Measurements from ENCODE around the gene CREM. TPM values are rescaled to one million over a fixed set of nuclear protein-coding genes. Genes with fewer than 3 reads are reported as not detected.

Gene CREM
- total RNA-seq, 2 experiments from 2014 or later, result 121 to 131 TPM

- no peak overlapping the region for H3K27ac Mint-ChIP-seq
- POLR2A ChIA-PET, result interaction anchor here (1.0 to 1.2 kb wide), 2 partner anchors 9 to 11 kb away, joined by 3 to 5 read pairs; no protein-coding TSS in a partner anchor
Measured at GRCh38 chr10:35184527-35185171, 58.0 kb downstream of the CREM start.

GRCh38 chr10:35185260-35186034, 58.8 kb downstream of the CREM start:
- no peak for TF ChIP-seq CTCF (IDR thresholded peaks at IDR 0.05)
- POLR2A ChIA-PET, result interaction anchor here (0.8 to 1.2 kb wide), 4 partner anchors 8 to 95 kb away, joined by 3 to 5 read pairs (median 4); no protein-coding TSS in a partner anchor
- H3K36me3 Mint-ChIP-seq (ENCODE audit: low read depth), result peaks cover 10% of the 10 kb centered on the region
- no peak overlapping the region for H3K4me3 Mint-ChIP-seq
- no peak overlapping the region for H3K27ac Mint-ChIP-seq
- H3K27me3 Mint-ChIP-seq, result no peaks in the 10 kb centered on the region
- intact Hi-C loops (cut with micrococcal nuclease), result no loop called here
- no peak for DNase-seq
- H3K4me1 Mint-ChIP-seq (ENCODE audit: low read depth), result peaks cover 3% of the 10 kb centered on the region
- CTCF ChIA-PET, result interaction anchor here (0.7 to 1.7 kb wide), 4 partner anchors 10 to 191 kb away, joined by 3 to 8 read pairs (median 3); no protein-coding TSS in a partner anchor
- ATAC-seq, result no peak
- H3K9me3 Mint-ChIP-seq, result no peaks in the 10 kb centered on the region

More at GRCh38 chr10:35184527-35185171, 58.0 kb downstream of the CREM start:
- intact Hi-C loops (cut with micrococcal nuclease), result no loop called here
- Mint-ChIP-seq H3K4me1 (ENCODE audit: low read depth) (peaks cover 3% of the 10 kb centered on the region), H3K9me3 (no peaks in the 10 kb centered on the region), H3K36me3 (ENCODE audit: low read depth) (peaks cover 10% of the 10 kb centered on the region), H3K27me3 (no peaks in the 10 kb centered on the region), H3K4me3 (no peak overlapping the region)
- no peak for DNase-seq
- CTCF ChIA-PET, result interaction anchor here (0.6 to 1.7 kb wide), 4 partner anchors 11 to 58 kb away, joined by 3 to 12 read pairs (median 4); partner anchors contain the start of gene CREM
- no peak for TF ChIP-seq CTCF (IDR thresholded peaks at IDR 0.05)
- no peak for ATAC-seq

GRCh38 chr10:35188954-35189353, 62.3 kb downstream of the CREM start:
- Mint-ChIP-seq H3K4me3 (no peak overlapping the region), H3K27me3 (no peaks in the 10 kb centered on the region), H3K4me1 (ENCODE audit: low read depth) (peaks cover 18% of the 10 kb centered on the region), H3K9me3 (no peaks in the 10 kb centered on the region), H3K36me3 (ENCODE audit: low read depth) (peaks cover 16% of the 10 kb centered on the region), H3K27ac (no peak overlapping the region)
- TF ChIP-seq CTCF (IDR thresholded peaks at IDR 0.05), result no peak
- ChIA-PET CTCF (interaction anchor here (0.9 kb wide), 1 partner anchor 29 kb away, joined by 3 read pairs; no protein-coding TSS in a partner anchor), POLR2A (no interaction called here)
- DNase-seq (no peak), ATAC-seq (no peak)
- intact Hi-C loops (cut with micrococcal nuclease), result no loop called here

GRCh38 chr10:35191523-35191922, 64.9 kb downstream of the CREM start:
- H3K9me3 Mint-ChIP-seq, result no peaks in the 10 kb centered on the region
- peaks cover 19% of the 10 kb centered on the region for H3K36me3 Mint-ChIP-seq (ENCODE audit: low read depth)
- no peak overlapping the region for H3K4me3 Mint-ChIP-seq
- intact Hi-C loops (cut with micrococcal nuclease), result no loop called here
- H3K27me3 Mint-ChIP-seq, result no peaks in the 10 kb centered on the region
- no peak for DNase-seq
- no peak for TF ChIP-seq CTCF (IDR thresholded peaks at IDR 0.05)
- peak overlapping the region; percentile 58 for H3K27ac Mint-ChIP-seq
- no peak for ATAC-seq
- ChIA-PET POLR2A (interaction anchor here (2.1 kb wide), 1 partner anchor 65 kb away, joined by 11 read pairs; the partner anchor contains the start of gene CREM), CTCF (interaction anchor here (2.2 kb wide), 1 partner anchor 65 kb away, joined by 10 read pairs; the partner anchor contains the start of gene CREM)
- H3K4me1 Mint-ChIP-seq (ENCODE audit: low read depth), result peaks cover 26% of the 10 kb centered on the region
